D341Med (cell line): Measurements from ENCODE around the gene IER2.

ENCODE experiments used
- DNase-seq: peaks from one replicate; pipeline ENCODE4 v3.0.0; 2012; ENCODE audit warnings: low spot score

Gene IER2

DNA sequence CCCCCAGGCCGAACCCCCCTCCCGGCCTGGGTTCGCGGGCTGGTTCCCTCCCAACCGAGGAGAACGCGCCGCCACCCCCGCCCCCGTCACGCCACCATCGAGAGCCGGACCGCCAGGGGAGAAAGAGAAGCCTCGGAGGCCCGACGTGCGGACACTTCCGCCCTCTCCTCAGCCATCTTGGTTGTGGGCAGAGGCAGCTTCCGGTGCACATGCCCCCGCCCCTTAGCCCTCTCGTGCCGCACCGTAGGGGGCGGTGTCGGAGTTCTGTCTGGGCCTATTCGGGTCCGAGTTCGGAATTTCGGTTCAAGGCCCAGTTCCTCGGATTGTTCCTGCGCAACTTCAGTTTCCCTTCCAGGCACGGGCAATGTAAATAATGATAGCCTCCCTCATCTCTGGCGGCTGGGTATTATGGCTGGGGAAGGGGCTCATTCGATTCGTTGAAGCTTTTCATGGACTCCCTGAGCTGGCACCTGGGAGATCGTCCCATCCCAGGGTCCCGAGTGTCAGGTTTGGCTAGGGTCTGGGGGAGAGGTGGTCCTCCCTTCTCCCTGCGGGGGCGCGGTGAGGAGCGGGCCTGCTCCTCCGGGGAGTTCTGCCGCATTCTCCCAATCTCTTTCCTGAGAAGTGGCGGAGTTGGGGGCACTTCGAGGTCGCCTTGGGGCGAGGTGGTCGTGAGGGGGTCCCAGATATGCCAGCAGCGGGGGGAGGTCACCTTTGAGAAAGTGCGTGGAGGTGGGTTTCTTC is at the start of gene IER2, which contains the start of gene STX10:
Gene IER2 (plus strand): TSS at position 225 of the 744 bp plus-strand sequence. CDS start 2,776 bp downstream, outside the sequence.
Gene STX10 (minus strand): TSS at position 189 of the 744 bp plus-strand sequence. CDS start 202 bp downstream, outside the sequence.
- peak; percentile 89 for DNase-seq

GRCh38 chr19:13100841-13101589 is 49.2 kb upstream of the IER2 start:
- no peak for DNase-seq

- DNase-seq: no peak
These were observed 48.4 kb upstream of the IER2 start for GRCh38 chr19:13101590-13102415.

DNA sequence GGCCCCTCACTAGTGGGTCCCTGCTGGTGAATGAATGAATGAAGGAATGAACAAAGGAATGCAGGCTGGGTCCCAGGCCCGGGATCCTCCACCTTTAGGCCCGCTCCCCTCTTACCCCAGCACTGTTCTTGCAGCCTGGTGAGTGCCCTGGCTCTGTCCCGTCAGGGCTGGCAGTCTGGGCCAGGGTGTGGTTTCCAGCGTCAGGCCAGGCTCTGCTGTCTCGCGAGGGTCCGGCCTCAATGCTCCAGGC is 47.9 kb upstream of the IER2 start:
- no peak for DNase-seq

DNA sequence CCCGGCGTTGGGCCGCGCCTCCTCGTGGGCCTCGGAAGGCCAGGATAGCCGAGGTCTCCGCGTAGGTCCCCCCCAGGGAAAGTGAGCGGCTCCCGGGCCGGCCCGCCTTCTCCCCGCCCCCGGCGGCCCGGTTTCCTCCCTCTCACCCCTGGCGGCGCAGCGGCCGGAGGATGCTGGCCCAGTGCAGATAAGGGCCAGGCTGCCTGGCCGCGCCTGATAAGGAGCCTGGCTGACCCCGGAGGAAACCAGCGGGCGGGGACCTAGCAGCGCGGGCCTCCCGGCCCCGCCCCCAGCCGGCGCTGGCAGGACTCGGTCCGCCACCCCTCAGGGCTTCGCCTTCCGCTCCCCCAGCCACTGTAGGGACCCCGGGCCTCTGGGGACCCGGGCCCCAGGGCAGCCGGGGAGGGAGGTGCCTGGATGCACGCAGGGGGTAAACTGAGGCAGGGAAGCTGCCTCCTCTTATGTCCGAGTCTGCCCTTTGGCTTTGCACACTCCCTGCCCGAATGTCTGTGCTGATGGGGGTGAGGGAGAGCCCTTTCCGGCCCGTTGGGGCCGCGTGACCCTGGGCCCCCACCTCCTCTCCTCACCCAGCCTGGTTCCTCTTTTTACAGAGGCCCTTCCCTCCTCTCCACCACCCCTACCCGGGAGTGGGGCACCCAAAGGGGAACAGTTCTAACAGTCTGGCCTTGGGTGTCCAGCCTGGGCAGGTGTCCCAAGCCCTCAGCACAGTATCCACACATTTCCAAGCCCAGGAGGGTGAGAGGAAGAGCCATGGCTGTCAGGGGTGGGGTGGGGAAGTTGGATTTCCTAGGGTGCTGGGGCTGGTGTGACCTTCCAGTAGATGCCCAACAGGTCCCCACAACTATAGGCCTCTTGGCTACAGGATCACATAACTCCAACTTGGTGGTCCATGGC is 47.3 kb upstream of the IER2 start, which contains the start of gene LYL1:
Gene LYL1 (minus strand): TSS at position 193 of the 915 bp plus-strand sequence. CDS start 1,687 bp downstream, outside the sequence.
- no peak for DNase-seq

DNA sequence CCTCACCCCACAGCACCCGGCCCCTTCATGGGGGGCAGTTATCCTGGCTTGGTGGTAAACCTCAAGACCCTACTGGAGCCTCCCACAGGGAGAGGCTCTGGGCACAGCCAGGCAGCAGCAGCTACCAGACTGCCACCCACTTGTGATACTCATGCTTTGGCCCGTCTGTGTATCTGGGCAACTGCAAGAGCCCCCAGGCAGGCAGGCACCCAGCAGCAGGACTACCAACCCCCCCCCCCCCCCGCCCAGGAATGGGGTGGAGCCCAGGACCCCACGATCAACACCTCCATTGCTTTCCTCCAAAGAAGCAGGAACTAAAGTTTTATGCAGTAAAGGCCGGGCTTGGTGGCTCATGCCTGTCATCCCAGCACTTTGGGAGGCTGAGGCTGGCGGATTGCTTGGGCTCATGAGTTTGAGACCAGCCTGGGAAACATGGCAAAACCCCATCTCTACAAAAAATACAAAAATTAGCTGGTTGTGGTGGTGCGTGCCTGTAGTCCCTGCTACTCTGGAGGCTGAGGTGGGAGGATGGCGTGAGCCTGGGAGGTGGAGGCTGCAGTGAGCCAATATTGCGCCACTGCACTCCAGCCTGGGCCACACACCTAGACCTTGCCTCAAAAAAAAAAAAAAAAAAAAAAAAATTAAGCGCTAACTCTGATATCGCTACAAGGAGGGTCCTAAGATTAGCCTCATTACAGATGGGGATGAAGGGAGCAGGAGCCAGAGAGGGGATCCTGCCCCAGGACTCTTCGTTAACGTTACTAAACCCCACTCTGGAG is 46.4 kb upstream of the IER2 start:
- DNase-seq: no peak

DNA sequence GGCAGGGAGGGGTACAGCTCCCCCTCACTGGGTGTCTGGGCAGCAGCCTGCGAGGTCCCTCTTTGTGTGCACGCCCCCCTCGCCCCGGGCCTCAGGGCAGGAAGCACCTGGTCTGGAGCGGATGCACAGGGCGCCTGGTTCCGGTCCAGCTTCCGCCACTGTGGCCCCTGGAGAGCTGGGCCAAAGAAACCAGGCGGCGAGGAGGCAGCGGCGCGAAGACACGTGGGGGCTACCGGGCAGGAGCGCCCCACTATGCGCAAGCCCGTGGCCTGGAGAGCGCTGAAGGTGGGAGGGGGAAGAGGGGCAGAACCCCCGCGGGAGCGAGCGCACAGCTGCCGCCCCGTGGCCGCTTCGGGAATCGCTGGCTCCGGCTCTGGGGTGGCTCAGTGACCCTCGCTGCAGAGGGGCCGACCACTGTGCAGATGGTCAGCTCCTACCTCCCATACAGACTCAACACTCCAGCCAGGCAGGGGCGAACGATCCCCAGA is 45.8 kb upstream of the IER2 start:
- DNase-seq: peak; percentile 79

DNA sequence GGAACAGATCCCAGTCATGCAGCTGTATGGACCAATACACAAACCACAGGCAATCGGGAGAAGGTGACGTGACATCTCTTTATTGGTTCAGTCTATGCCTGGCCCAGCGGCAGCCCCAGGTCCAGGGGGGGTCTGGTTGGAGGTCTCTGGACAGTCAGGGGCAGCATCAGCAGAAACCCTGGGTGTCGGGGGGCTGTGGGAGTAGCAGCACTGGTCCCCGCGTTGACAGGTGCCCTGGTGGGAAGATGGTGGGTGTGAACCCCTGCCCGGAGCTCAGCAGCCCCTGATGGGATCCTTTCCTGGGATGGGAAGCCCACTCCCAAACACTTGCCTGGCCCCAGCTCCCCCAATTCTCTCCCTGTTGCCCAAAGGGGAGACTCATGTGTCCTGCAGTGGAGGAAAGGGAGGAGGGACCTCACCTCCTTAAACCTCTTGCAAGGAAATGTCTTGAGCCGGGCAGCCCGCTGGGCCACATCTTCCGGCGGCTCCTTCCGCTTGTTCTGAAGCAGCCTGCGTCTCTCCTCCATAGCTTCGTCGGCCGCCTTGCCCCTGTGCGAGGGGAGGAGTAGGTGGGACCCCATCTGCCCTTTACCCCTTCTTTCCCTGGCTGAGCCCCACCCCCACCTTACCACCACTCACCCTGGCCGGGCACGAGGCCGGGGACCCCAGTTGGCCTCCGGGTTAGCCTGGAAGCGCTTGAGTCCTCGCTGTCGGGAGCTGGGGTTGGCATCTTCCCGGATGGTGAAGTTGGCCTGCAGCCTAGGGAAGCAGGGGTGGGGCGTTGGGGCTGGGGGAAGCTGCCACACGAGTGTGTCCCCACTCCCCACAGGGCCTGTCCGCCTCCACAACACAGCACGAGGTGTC is 45.1 kb upstream of the IER2 start:
- DNase-seq: no peak

- DNase-seq: no peak
These were observed 40.7 kb upstream of the IER2 start for GRCh38 chr19:13109361-13110098.

DNA sequence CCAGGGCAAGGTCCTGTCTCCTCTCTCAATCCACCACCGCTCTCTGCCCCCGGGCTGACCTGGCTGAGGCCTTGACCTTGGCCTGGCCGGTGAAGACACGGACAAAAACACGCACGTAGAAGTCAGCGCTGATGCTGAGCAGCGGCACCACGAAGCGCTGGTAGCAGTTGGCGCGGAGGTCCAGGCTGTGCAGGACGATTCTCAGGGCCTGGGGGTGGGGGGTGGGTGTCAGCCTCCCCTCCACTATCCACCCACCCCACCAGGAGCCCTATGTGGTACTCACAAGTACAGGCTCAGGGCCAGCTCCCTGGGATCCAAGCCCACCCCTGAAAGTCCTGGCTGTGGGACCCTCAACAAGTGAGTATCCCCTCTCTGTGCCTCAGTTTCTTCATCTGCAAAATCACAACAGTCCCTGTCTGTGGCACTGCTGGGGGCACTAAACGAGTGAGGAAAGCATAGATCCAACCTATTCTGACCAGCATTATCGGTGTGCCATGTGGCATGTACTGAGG is 40.1 kb upstream of the IER2 start:
- DNase-seq: no peak

GRCh38 chr19:13112555-13112954 is 37.7 kb upstream of the IER2 start:
- DNase-seq: no peak

DNA sequence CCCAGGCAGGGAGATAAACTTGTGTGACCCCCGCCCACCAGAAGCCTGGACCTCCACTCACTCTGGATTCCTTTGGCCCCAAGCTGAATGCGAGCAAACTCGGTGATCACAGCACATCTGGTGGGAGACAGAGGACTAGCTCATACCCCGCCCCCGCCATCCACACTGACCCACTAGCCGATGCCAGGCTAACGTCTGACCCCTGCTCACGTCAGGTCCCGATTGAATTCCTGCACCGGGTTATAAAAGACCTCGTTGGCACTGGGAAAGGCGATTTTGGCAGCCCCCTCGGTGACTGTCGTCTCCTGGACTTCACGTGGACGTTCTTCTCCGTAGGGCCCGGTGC is 34.3 kb upstream of the IER2 start:
- DNase-seq: no peak

DNA sequence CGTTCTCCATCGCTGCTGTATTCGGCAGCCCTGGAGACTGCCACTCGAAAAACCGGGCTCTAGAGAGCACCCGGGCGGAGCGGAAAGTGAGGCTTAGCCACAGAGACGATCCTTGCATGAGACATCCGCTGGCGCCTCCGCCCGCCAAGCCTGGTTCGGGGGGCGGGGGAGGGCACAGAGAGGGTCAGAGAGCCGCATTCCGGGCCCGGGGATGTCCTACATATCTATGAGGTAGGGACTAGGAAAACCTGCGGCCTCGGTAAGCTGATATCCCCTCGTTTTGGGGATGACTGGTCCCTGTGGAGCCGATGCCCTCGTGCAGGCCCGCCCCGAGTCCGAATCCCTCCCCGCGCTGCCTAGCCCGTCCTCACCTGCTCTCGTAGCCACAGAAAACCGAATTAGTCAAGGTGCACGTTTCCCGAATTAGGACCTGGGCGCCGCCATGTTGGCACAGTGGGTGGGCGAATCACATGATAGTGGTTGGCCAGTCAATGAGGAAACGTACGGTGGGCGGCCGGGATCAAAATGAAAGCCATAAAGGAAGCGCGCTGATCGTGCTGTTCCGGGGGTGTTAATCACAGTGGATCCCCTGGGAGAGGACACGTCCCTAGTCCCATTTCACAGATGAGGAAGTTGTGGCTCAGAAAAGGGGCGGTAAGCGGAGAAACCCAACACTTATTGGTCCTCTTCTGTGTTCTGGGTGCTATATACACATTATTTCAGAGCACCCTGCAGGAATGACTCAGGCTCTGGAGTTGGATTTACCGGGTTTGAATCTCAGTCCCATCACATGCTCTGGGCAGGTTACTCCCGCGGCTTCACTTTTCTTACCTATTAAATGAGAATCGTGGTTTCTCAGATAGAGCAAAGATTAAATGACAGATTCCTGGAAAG is 33.7 kb upstream of the IER2 start, which contains the start of gene TRMT1:
Gene TRMT1 (minus strand): TSS at position 459 of the 894 bp plus-strand sequence. CDS start 341 bp downstream, at position 118.
- DNase-seq: peak; percentile 93

GRCh38 chr19:13117176-13117771 is 32.9 kb upstream of the IER2 start:
- no peak for DNase-seq

- DNase-seq: peak; percentile 100
These were observed 32.3 kb upstream of the IER2 start, which contains the start of gene NACC1 for GRCh38 chr19:13117772-13118423. Gene NACC1, plus strand, starts transcription at chr19:13118264. Its CDS starts 16,944 bp downstream, at chr19:13135208.

- DNase-seq: peak; percentile 64
These were observed 31.6 kb upstream of the IER2 start for GRCh38 chr19:13118424-13119193.
